T-helper 1 cell treated with Interleukin-12 subunit alpha and Interleukin-12 subunit beta and Interleukin-4 antibody, amounts not matched to agents 30 μg/mL and 1 μg/mL, for 36 hours (primary cell): ENCODE results near the gene PTAR1.
A peak's percentile ranks its signal among the peaks of the same experiment; 100 is the strongest.

ENCODE experiments used
- H3K27ac Mint-ChIP-seq: one replicate; pipeline ENCODE4 v1.8.0; 2021; ENCODE audit warnings: mild to moderate bottlenecking, mixed read lengths
- H3K27me3 Mint-ChIP-seq: one replicate; pipeline ENCODE4 v1.8.0; 2021; ENCODE audit warnings: low read depth, mixed read lengths
- H3K36me3 Mint-ChIP-seq: one replicate; pipeline ENCODE4 v1.8.0; 2021; ENCODE audit warnings: low read depth, mixed read lengths
- H3K4me1 Mint-ChIP-seq: one replicate; pipeline ENCODE4 v1.8.0; 2021; ENCODE audit warnings: low read depth, mixed read lengths
- H3K4me3 Mint-ChIP-seq: one replicate; pipeline ENCODE4 v1.8.0; 2021; ENCODE audit warnings: mild to moderate bottlenecking, moderate library complexity, mixed read lengths
- H3K9me3 Mint-ChIP-seq: one replicate; pipeline ENCODE4 v1.8.0; 2021; ENCODE audit warnings: mixed read lengths

PTAR1 gene

GRCh38 chr9:69731348-69731747 is 28.5 kb downstream of the PTAR1 start:
- Mint-ChIP-seq H3K27ac (no peak overlapping the region), H3K4me3 (no peak overlapping the region), H3K4me1 (peaks cover 2% of the 10 kb centered on the region), H3K36me3 (peaks cover 30% of the 10 kb centered on the region), H3K9me3 (no peaks in the 10 kb centered on the region), H3K27me3 (no peaks in the 10 kb centered on the region)

- H3K27me3 Mint-ChIP-seq: no peaks in the 10 kb centered on the region
- no peak overlapping the region for H3K4me3 Mint-ChIP-seq
- H3K27ac Mint-ChIP-seq: no peak overlapping the region
- peaks cover 53% of the 10 kb centered on the region for H3K36me3 Mint-ChIP-seq
- no peaks in the 10 kb centered on the region for H3K9me3 Mint-ChIP-seq
- no peaks in the 10 kb centered on the region for H3K4me1 Mint-ChIP-seq
These were observed 39.8 kb downstream of the PTAR1 start for GRCh38 chr9:69719983-69720382.

GRCh38 chr9:69719367-69719766 is 40.4 kb downstream of the PTAR1 start:
- no peaks in the 10 kb centered on the region for H3K9me3 Mint-ChIP-seq
- no peaks in the 10 kb centered on the region for H3K27me3 Mint-ChIP-seq
- no peak overlapping the region for H3K27ac Mint-ChIP-seq
- no peaks in the 10 kb centered on the region for H3K4me1 Mint-ChIP-seq
- peaks cover 49% of the 10 kb centered on the region for H3K36me3 Mint-ChIP-seq
- H3K4me3 Mint-ChIP-seq: no peak overlapping the region

GRCh38 chr9:69718218-69718617 is 41.6 kb downstream of the PTAR1 start:
- no peak overlapping the region for H3K4me3 Mint-ChIP-seq
- peak overlapping the region; percentile 65 for H3K27ac Mint-ChIP-seq
- H3K4me1 Mint-ChIP-seq: no peaks in the 10 kb centered on the region
- H3K27me3 Mint-ChIP-seq: no peaks in the 10 kb centered on the region
- H3K9me3 Mint-ChIP-seq: no peaks in the 10 kb centered on the region
- H3K36me3 Mint-ChIP-seq: peaks cover 44% of the 10 kb centered on the region

GRCh38 chr9:69715825-69716224 is 44.0 kb downstream of the PTAR1 start:
- Mint-ChIP-seq H3K4me1 (no peaks in the 10 kb centered on the region), H3K9me3 (no peaks in the 10 kb centered on the region), H3K27ac (no peak overlapping the region), H3K4me3 (no peak overlapping the region), H3K36me3 (peaks cover 33% of the 10 kb centered on the region), H3K27me3 (no peaks in the 10 kb centered on the region)

- peaks cover 31% of the 10 kb centered on the region for H3K36me3 Mint-ChIP-seq
- no peaks in the 10 kb centered on the region for H3K9me3 Mint-ChIP-seq
- no peaks in the 10 kb centered on the region for H3K27me3 Mint-ChIP-seq
- no peak overlapping the region for H3K27ac Mint-ChIP-seq
- no peaks in the 10 kb centered on the region for H3K4me1 Mint-ChIP-seq
- H3K4me3 Mint-ChIP-seq: no peak overlapping the region
These were observed 44.7 kb downstream of the PTAR1 start for GRCh38 chr9:69715096-69715495.

- peaks cover 17% of the 10 kb centered on the region for H3K27me3 Mint-ChIP-seq
- H3K4me1 Mint-ChIP-seq: no peaks in the 10 kb centered on the region
- no peaks in the 10 kb centered on the region for H3K36me3 Mint-ChIP-seq
- peaks cover 33% of the 10 kb centered on the region for H3K9me3 Mint-ChIP-seq
- no peak overlapping the region for H3K4me3 Mint-ChIP-seq
- no peak overlapping the region for H3K27ac Mint-ChIP-seq
These were observed 62.3 kb downstream of the PTAR1 start for GRCh38 chr9:69697475-69697874.

GRCh38 chr9:69696802-69697201 is 63.0 kb downstream of the PTAR1 start:
- Mint-ChIP-seq H3K27ac (no peak overlapping the region), H3K4me3 (no peak overlapping the region), H3K36me3 (no peaks in the 10 kb centered on the region), H3K4me1 (no peaks in the 10 kb centered on the region), H3K9me3 (peaks cover 30% of the 10 kb centered on the region), H3K27me3 (peaks cover 21% of the 10 kb centered on the region)

GRCh38 chr9:69689991-69690538 is 69.7 kb downstream of the PTAR1 start:
- H3K9me3 Mint-ChIP-seq: no peaks in the 10 kb centered on the region

GRCh38 chr9:69683927-69684326 is 75.9 kb downstream of the PTAR1 start:
- no peaks in the 10 kb centered on the region for H3K36me3 Mint-ChIP-seq
- no peak overlapping the region for H3K27ac Mint-ChIP-seq
- no peaks in the 10 kb centered on the region for H3K27me3 Mint-ChIP-seq
- H3K4me1 Mint-ChIP-seq: no peaks in the 10 kb centered on the region
- no peaks in the 10 kb centered on the region for H3K9me3 Mint-ChIP-seq
- no peak overlapping the region for H3K4me3 Mint-ChIP-seq

More at GRCh38 chr9:69689991-69690538, 69.7 kb downstream of the PTAR1 start:
- no peak overlapping the region for H3K27ac Mint-ChIP-seq
- H3K4me3 Mint-ChIP-seq: no peak overlapping the region
- H3K4me1 Mint-ChIP-seq: no peaks in the 10 kb centered on the region
- H3K36me3 Mint-ChIP-seq: no peaks in the 10 kb centered on the region
- peaks cover 25% of the 10 kb centered on the region for H3K27me3 Mint-ChIP-seq

GRCh38 chr9:69678843-69679538 is 80.8 kb downstream of the PTAR1 start:
- Mint-ChIP-seq H3K4me3 (no peak overlapping the region), H3K27ac (no peak overlapping the region), H3K27me3 (peaks cover 21% of the 10 kb centered on the region), H3K36me3 (no peaks in the 10 kb centered on the region), H3K9me3 (no peaks in the 10 kb centered on the region), H3K4me1 (peaks cover 2% of the 10 kb centered on the region)

GRCh38 chr9:69677931-69678330 is 81.9 kb downstream of the PTAR1 start:
- H3K4me3 Mint-ChIP-seq: no peak overlapping the region
- peaks cover 2% of the 10 kb centered on the region for H3K4me1 Mint-ChIP-seq
- H3K27ac Mint-ChIP-seq: no peak overlapping the region
- no peaks in the 10 kb centered on the region for H3K36me3 Mint-ChIP-seq
- no peaks in the 10 kb centered on the region for H3K9me3 Mint-ChIP-seq
- H3K27me3 Mint-ChIP-seq: peaks cover 27% of the 10 kb centered on the region

- peaks cover 7% of the 10 kb centered on the region for H3K4me1 Mint-ChIP-seq
- H3K27ac Mint-ChIP-seq: no peak overlapping the region
- H3K36me3 Mint-ChIP-seq: no peaks in the 10 kb centered on the region
- H3K4me3 Mint-ChIP-seq: no peak overlapping the region
- H3K27me3 Mint-ChIP-seq: peaks cover 43% of the 10 kb centered on the region
- no peaks in the 10 kb centered on the region for H3K9me3 Mint-ChIP-seq
These were observed 84.2 kb downstream of the PTAR1 start for GRCh38 chr9:69675563-69675962.

- H3K27me3 Mint-ChIP-seq: peaks cover 50% of the 10 kb centered on the region
- H3K4me1 Mint-ChIP-seq: peaks cover 7% of the 10 kb centered on the region
- no peaks in the 10 kb centered on the region for H3K9me3 Mint-ChIP-seq
- no peak overlapping the region for H3K27ac Mint-ChIP-seq
- H3K36me3 Mint-ChIP-seq: no peaks in the 10 kb centered on the region
- no peak overlapping the region for H3K4me3 Mint-ChIP-seq
These were observed 84.9 kb downstream of the PTAR1 start for GRCh38 chr9:69674716-69675438.

- no peak overlapping the region for H3K27ac Mint-ChIP-seq
- H3K4me3 Mint-ChIP-seq: no peak overlapping the region
These were observed 85.6 kb downstream of the PTAR1 start for GRCh38 chr9:69674112-69674685.

More at GRCh38 chr9:69674112-69674685, 85.6 kb downstream of the PTAR1 start:
- Mint-ChIP-seq H3K36me3 (no peaks in the 10 kb centered on the region), H3K4me1 (peaks cover 7% of the 10 kb centered on the region), H3K27me3 (peaks cover 51% of the 10 kb centered on the region), H3K9me3 (no peaks in the 10 kb centered on the region)
